NB4 (cell line): ENCODE measurements around the gene VWA3A.

Source experiments
- CTCF ChIP-seq: IDR thresholded peaks from one replicate; pipeline ENCODE4 v1.5.1; 2012; ENCODE audit warnings: low read depth, low read length
- POLR2A ChIP-seq: IDR thresholded peaks from 2 replicates; pipeline ENCODE4 v1.6.1; 2011; ENCODE audit warnings: mild to moderate bottlenecking; ENCODE audit not compliant: insufficient read length; ENCODE audit errors: extremely low read depth

- TF ChIP-seq CTCF (peak; percentile 69), POLR2A (no peak)
Observed at GRCh38 chr16:22098405-22099255, 6.3 kb downstream of the VWA3A start.
